NCI-H1092 (cell line): ENCODE results near the gene ARHGAP31.
"Not testable (repeated sequence)": the region's sequence is repeated elsewhere in the genome, so short reads cannot be mapped to it uniquely, and the experiment has no call there.

Experiments used
- DNase-seq: peaks from one replicate; lab custom pipeline; 2025; lab: John Stamatoyannopoulos, UW

ARHGAP31 gene

GRCh38 chr3:119352034-119352609 lies 57.9 kb downstream of the ARHGAP31 start:
- no peak for DNase-seq

- peak; percentile 4 for DNase-seq
These were observed 58.8 kb downstream of the ARHGAP31 start for GRCh38 chr3:119352863-119353527.

GRCh38 chr3:119355608-119356007 lies 61.4 kb downstream of the ARHGAP31 start:
- not testable (repeated sequence) for DNase-seq

GRCh38 chr3:119356646-119357045 lies 62.5 kb downstream of the ARHGAP31 start:
- DNase-seq: no peak

GRCh38 chr3:119357190-119357589 lies 63.0 kb downstream of the ARHGAP31 start:
- no peak for DNase-seq

GRCh38 chr3:119359476-119360326 lies 65.5 kb downstream of the ARHGAP31 start:
- no peak for DNase-seq

GRCh38 chr3:119360736-119361462 lies 66.7 kb downstream of the ARHGAP31 start:
- DNase-seq: no peak

- DNase-seq: no peak
These were observed 67.8 kb downstream of the ARHGAP31 start for GRCh38 chr3:119362010-119362409.

- DNase-seq: no peak
These were observed 69.0 kb downstream of the ARHGAP31 start for GRCh38 chr3:119362940-119363725.

- no peak for DNase-seq
These were observed 70.2 kb downstream of the ARHGAP31 start for GRCh38 chr3:119364401-119364800.

GRCh38 chr3:119365418-119365817 lies 71.2 kb downstream of the ARHGAP31 start:
- no peak for DNase-seq

GRCh38 chr3:119367000-119367399 lies 72.8 kb downstream of the ARHGAP31 start:
- DNase-seq: no peak

GRCh38 chr3:119368298-119368697 lies 74.1 kb downstream of the ARHGAP31 start:
- DNase-seq: no peak

GRCh38 chr3:119371786-119372185 lies 77.6 kb downstream of the ARHGAP31 start:
- DNase-seq: not testable (repeated sequence)

GRCh38 chr3:119375106-119375505 lies 80.9 kb downstream of the ARHGAP31 start:
- DNase-seq: no peak

GRCh38 chr3:119375510-119375909 lies 81.3 kb downstream of the ARHGAP31 start:
- DNase-seq: no peak

GRCh38 chr3:119376758-119377157 lies 82.6 kb downstream of the ARHGAP31 start:
- no peak for DNase-seq

- no peak for DNase-seq
These were observed 84.1 kb downstream of the ARHGAP31 start for GRCh38 chr3:119378259-119378803.

- DNase-seq: peak; percentile 37
These were observed 86.5 kb downstream of the ARHGAP31 start for GRCh38 chr3:119380697-119381096.

- DNase-seq: no peak
These were observed 88.0 kb downstream of the ARHGAP31 start for GRCh38 chr3:119382134-119382533.

GRCh38 chr3:119388577-119388976 lies 94.4 kb downstream of the ARHGAP31 start:
- no peak for DNase-seq
